Measurements from ENCODE around the gene SPINK6.

SPINK6 gene

GRCh38 chr5:148224117-148224742 is 21.4 kb downstream of the SPINK6 start:
- no peak for DNase-seq

- DNase-seq: no peak
These were observed 25.6 kb downstream of the SPINK6 start for GRCh38 chr5:148228392-148228984.

GRCh38 chr5:148229840-148230239 is 27.0 kb downstream of the SPINK6 start:
- DNase-seq: no peak

- no peak for DNase-seq
These were observed 27.4 kb downstream of the SPINK6 start for GRCh38 chr5:148230240-148230639.

GRCh38 chr5:148237785-148238417 is 35.1 kb downstream of the SPINK6 start:
- DNase-seq: no peak

GRCh38 chr5:148238418-148238794 is 35.6 kb downstream of the SPINK6 start, which contains the start of gene MARCOL:
TSS of gene MARCOL (plus strand) at chr5:148238525. CDS start at chr5:148238598, 73 bp downstream.
- DNase-seq: no peak

- no peak for DNase-seq
These were observed 46.1 kb downstream of the SPINK6 start for GRCh38 chr5:148248894-148249293.

GRCh38 chr5:148255456-148255855 is 52.6 kb downstream of the SPINK6 start:
- DNase-seq: no peak

- no peak for DNase-seq
These were observed 56.4 kb downstream of the SPINK6 start for GRCh38 chr5:148259288-148259687.

GRCh38 chr5:148261221-148261620 is 58.4 kb downstream of the SPINK6 start:
- DNase-seq: no peak
